HEK293 (cell line): Measurements from ENCODE around the gene HOXC11.

Experiments used
- CTCF ChIA-PET: fragments of 350-600 bp; formaldehyde crosslinking; extraction: SDS; loops from one replicate; lab custom pipeline; 2021; ENCODE audit warnings: antibody characterized with exemption; lab: Yijun Ruan, JAX
- POLR2A ChIA-PET: fragments of 300-600 bp; formaldehyde crosslinking; extraction: SDS; loops from one replicate; lab custom pipeline; 2020; ENCODE audit warnings: antibody characterized with exemption, inconsistent platforms; lab: Yijun Ruan, JAX
- H3K27ac ChIP-seq: fragments of 200-500 bp; sonication (Bioruptor generic); 2 replicates; pipeline ENCODE4 v1.5.1; 2014; ENCODE audit warnings: low read depth, low read length, control low read depth, inconsistent platforms; ENCODE audit errors: extremely low read depth
- H3K36me3 ChIP-seq, 2 experiments: fragments of 200-500 bp in 1 of 2; sonication (Bioruptor generic) in 1 of 2; 1 replicate in 1 of 2; 2 replicates in 1 of 2; pipeline ENCODE4 v1.5.1; 2014 to 2017; ENCODE audit warnings: inconsistent platforms in 2 of 2, low read length in 2 of 2; ENCODE audit not compliant: control insufficient read depth in 2 of 2, insufficient read depth in 1 of 2
- H3K4me1 ChIP-seq: fragments of 200-500 bp; sonication (Bioruptor generic); 2 replicates; pipeline ENCODE4 v1.5.1; 2014; ENCODE audit warnings: mild to moderate bottlenecking, low read length, inconsistent platforms; ENCODE audit not compliant: control insufficient read depth, insufficient read depth
- H3K4me3 ChIP-seq: 2 replicates; pipeline ENCODE4 v1.5.1; 2011; ENCODE audit warnings: low read depth, mild to moderate bottlenecking, control low read depth, low read length, moderate library complexity
- H3K9me3 ChIP-seq: fragments of 200-500 bp; sonication (Bioruptor generic); 2 replicates; pipeline ENCODE4 v1.5.1; 2014; ENCODE audit warnings: low read depth, low read length, inconsistent platforms; ENCODE audit not compliant: control insufficient read depth, insufficient read depth
- BCL11B ChIP-seq: fragments of 450-650 bp; formaldehyde crosslinking; IDR thresholded peaks from 2 replicates; pipeline ENCODE4 v1.5.1; 2016; ENCODE audit warnings: low read depth, missing biosample characterization, missing genetic modification characterization
- KLF1 ChIP-seq: fragments of 450-650 bp; formaldehyde crosslinking; IDR thresholded peaks from 2 replicates; pipeline ENCODE4 v1.5.1; 2016; ENCODE audit warnings: missing biosample characterization, missing genetic modification characterization
- OVOL3 ChIP-seq: fragments of 450-650 bp; formaldehyde crosslinking; IDR thresholded peaks from 2 replicates; pipeline ENCODE4 v1.5.1; 2016; ENCODE audit warnings: missing biosample characterization, missing genetic modification characterization
- SETDB1 ChIP-seq: IDR thresholded peaks from one replicate; pipeline ENCODE4 v1.6.1; 2017; ENCODE audit warnings: mild to moderate bottlenecking, low read length, moderate library complexity, mixed read lengths; ENCODE audit not compliant: insufficient read length
- SP7 ChIP-seq: fragments of 450-650 bp; formaldehyde crosslinking; IDR thresholded peaks from 2 replicates; pipeline ENCODE4 v1.5.1; 2016; ENCODE audit warnings: missing biosample characterization, missing genetic modification characterization
- ZEB2 ChIP-seq: fragments of 450-650 bp; formaldehyde crosslinking; IDR thresholded peaks from 2 replicates; pipeline ENCODE4 v1.5.1; 2016; ENCODE audit warnings: missing biosample characterization, missing genetic modification characterization
- ZFP69B ChIP-seq: fragments of 450-650 bp; formaldehyde crosslinking; IDR thresholded peaks from 2 replicates; pipeline ENCODE4 v1.5.1; 2016; ENCODE audit warnings: missing biosample characterization, missing genetic modification characterization
- ZNF112 ChIP-seq: fragments of 450-650 bp; formaldehyde crosslinking; IDR thresholded peaks from 2 replicates; pipeline ENCODE4 v1.5.0; 2017; ENCODE audit warnings: missing biosample characterization, missing genetic modification characterization
- ZNF184 ChIP-seq: fragments of 450-650 bp; IDR thresholded peaks from 2 replicates; pipeline ENCODE4 v1.5.1; 2018; ENCODE audit warnings: missing biosample characterization, mild to moderate bottlenecking, missing genetic modification characterization
- ZNF211 ChIP-seq: fragments of 450-650 bp; formaldehyde crosslinking; IDR thresholded peaks from 2 replicates; pipeline ENCODE4 v1.5.1; 2016; ENCODE audit warnings: low read depth, missing biosample characterization, missing genetic modification characterization
- ZNF529 ChIP-seq: fragments of 450-650 bp; formaldehyde crosslinking; IDR thresholded peaks from 2 replicates; pipeline ENCODE4 v1.5.1; 2017; ENCODE audit warnings: missing genetic modification characterization, missing biosample characterization; ENCODE audit not compliant: insufficient replicate concordance
- ZSCAN30 ChIP-seq: fragments of 450-650 bp; IDR thresholded peaks from 2 replicates; pipeline ENCODE4 v1.5.1; 2018; ENCODE audit warnings: missing biosample characterization, mild to moderate bottlenecking, missing genetic modification characterization, moderate library complexity
- TF ChIP-seq, protein P1 (sequence below): fragments of 450-650 bp; formaldehyde crosslinking; conservative IDR thresholded peaks from 2 replicates; pipeline ENCODE4 v1.5.1; 2016; ENCODE audit warnings: low read depth, missing biosample characterization, missing genetic modification characterization
- TF ChIP-seq, protein P2 (sequence below): fragments of 450-650 bp; formaldehyde crosslinking; IDR thresholded peaks from 2 replicates; pipeline ENCODE4 v1.5.1; 2016; ENCODE audit warnings: missing biosample characterization, missing genetic modification characterization
- TF ChIP-seq, protein P3 (sequence below): fragments of 450-650 bp; formaldehyde crosslinking; IDR thresholded peaks from 2 replicates; pipeline ENCODE4 v1.5.1; 2017; ENCODE audit warnings: missing biosample characterization, missing genetic modification characterization
- TF ChIP-seq, protein P4 (sequence below): fragments of 450-650 bp; formaldehyde crosslinking; IDR thresholded peaks from 2 replicates; pipeline ENCODE4 v1.5.1; 2016; ENCODE audit warnings: missing biosample characterization, missing genetic modification characterization, low read depth

The HOXC11 gene

DNA sequence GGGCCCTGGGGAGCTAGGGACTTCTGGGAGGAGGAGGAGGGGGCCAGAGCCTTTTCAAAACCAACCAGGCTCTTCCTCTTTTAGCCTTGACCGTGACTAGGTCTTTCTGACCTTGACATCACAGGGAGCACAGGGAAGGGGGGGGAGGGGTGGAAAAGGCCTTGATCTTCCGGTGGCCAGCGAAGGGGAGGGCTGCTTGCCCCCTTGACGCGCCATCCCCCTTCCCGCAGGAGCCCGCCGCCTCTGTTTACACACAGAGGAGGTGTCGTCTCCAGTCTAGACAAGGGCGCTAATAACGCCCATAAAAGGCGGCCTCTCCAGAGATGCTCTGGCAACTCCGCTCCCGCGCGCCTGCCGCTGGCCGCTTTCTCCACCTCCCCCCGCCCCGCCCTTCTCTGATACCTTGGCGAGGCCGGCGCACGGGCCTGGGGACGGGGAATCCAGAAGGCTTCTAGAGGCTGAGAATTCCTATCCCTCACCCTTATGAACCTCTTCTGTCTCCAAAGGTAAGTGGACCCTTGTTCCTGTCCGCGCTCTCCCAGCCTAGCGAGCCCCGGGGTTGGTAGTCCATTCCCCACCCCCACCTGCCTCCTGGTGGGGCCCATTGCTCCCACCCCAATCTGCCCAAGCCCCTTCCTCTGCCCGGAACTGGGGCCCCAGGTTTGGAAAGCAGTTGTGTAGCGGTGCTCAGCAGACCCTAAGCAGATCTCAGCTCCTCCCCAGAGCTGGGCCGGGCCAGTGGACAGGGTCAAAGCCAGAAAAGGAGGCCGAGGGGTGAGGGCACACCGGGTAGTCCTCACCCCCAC is 23.1 kb upstream of the HOXC11 start (continued):
- TF ChIP-seq, protein P1, sequence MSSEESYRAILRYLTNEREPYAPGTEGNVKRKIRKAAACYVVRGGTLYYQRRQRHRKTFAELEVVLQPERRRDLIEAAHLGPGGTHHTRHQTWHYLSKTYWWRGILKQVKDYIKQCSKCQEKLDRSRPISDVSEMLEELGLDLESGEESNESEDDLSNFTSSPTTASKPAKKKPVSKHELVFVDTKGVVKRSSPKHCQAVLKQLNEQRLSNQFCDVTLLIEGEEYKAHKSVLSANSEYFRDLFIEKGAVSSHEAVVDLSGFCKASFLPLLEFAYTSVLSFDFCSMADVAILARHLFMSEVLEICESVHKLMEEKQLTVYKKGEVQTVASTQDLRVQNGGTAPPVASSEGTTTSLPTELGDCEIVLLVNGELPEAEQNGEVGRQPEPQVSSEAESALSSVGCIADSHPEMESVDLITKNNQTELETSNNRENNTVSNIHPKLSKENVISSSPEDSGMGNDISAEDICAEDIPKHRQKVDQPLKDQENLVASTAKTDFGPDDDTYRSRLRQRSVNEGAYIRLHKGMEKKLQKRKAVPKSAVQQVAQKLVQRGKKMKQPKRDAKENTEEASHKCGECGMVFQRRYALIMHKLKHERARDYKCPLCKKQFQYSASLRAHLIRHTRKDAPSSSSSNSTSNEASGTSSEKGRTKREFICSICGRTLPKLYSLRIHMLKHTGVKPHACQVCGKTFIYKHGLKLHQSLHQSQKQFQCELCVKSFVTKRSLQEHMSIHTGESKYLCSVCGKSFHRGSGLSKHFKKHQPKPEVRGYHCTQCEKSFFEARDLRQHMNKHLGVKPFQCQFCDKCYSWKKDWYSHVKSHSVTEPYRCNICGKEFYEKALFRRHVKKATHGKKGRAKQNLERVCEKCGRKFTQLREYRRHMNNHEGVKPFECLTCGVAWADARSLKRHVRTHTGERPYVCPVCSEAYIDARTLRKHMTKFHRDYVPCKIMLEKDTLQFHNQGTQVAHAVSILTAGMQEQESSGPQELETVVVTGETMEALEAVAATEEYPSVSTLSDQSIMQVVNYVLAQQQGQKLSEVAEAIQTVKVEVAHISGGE (tag by site-specific recombination) = no peak
- no peak for TF ChIP-seq ZSCAN30 (tag by site-specific recombination)

DNA sequence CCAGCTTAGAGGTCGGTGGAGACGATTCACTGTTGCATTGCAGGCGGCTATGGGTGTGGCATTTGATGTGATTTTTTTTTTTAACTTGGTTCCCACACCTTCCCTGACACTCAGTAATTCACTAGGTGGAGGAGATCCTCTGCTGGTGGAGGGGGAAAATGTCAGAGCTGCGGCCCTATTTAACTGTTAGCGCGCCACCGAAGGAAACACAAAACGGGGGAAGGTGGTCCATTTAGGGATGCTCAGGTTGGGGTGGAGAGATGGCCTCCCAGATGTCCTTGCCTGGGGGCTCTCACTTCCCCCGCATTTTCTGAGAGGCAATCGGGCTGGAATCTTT is 22.5 kb upstream of the HOXC11 start:
- POLR2A ChIA-PET = no interaction called here
- TF ChIP-seq ZNF211 (tag by site-specific recombination) = no peak
- TF ChIP-seq, protein P2, sequence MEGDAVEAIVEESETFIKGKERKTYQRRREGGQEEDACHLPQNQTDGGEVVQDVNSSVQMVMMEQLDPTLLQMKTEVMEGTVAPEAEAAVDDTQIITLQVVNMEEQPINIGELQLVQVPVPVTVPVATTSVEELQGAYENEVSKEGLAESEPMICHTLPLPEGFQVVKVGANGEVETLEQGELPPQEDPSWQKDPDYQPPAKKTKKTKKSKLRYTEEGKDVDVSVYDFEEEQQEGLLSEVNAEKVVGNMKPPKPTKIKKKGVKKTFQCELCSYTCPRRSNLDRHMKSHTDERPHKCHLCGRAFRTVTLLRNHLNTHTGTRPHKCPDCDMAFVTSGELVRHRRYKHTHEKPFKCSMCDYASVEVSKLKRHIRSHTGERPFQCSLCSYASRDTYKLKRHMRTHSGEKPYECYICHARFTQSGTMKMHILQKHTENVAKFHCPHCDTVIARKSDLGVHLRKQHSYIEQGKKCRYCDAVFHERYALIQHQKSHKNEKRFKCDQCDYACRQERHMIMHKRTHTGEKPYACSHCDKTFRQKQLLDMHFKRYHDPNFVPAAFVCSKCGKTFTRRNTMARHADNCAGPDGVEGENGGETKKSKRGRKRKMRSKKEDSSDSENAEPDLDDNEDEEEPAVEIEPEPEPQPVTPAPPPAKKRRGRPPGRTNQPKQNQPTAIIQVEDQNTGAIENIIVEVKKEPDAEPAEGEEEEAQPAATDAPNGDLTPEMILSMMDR (tag by site-specific recombination) = 0 out of 2 replicates have a peak, but pooled peaks have one; percentile 10
- Histone ChIP-seq H3K4me1 (peaks cover 5% of the 10 kb centered on the region; the same call in 1 of the 2 replicates), H3K27ac (no peak overlapping the region), H3K4me3 (no peak overlapping the region), H3K9me3 (no peaks in the 10 kb centered on the region), H3K36me3 (peaks cover 0 to 9% of the 10 kb centered on the region in 2 experiments; a peak in 1 of 3 replicates)
- CTCF ChIA-PET = interaction anchor here (1.0 kb wide), 1 partner anchor 10 kb away, joined by 4 read pairs; no protein-coding TSS in a partner anchor

DNA sequence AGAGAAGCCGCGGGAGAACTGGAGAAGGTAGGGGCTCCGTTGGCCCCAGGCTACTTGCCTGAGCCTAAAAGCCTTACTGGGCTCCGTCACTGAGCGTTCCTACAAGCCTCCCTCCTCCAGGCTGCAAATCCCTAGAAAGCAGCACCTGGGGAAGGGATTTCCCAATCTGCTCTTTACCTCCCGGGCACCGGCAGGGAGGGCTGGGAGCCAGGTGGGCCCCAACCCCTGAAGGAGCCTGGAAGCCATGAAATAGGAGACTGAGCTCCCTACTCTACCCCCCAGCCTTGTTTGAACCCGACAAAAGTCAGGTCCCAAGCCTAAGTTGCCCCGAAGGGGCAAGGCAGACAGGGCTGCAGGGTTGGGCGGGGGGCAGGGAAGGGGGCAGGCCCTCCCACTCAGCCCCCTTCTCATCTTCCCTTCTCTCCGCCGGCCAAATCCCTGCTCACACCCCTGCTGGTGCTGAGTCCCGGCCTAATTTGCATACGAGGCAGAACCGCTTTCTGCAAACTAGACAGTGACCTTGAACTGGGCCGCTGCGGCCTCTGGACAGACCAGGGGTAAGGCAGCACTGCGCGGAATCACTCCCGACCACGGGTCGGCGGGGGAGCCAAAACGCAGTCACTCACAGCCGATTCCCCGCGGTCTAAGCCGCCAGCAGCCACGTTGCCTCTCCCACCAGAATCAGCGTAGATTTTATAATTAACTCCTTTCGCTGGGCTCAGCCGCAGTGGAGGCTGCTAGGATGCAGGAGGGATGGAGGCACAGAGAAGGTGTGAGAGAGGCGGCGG is 21.9 kb upstream of the HOXC11 start:
- Histone ChIP-seq H3K36me3 (peaks cover 0 to 3% of the 10 kb centered on the region in 2 experiments; a peak in 1 of 3 replicates), H3K4me1 (peaks cover 5% of the 10 kb centered on the region; the same call in 1 of the 2 replicates), H3K9me3 (no peaks in the 10 kb centered on the region), H3K27ac (no peak overlapping the region), H3K4me3 (no peak overlapping the region)
- CTCF ChIA-PET = no interaction called here
- POLR2A ChIA-PET = no interaction called here
- TF ChIP-seq, protein P3, sequence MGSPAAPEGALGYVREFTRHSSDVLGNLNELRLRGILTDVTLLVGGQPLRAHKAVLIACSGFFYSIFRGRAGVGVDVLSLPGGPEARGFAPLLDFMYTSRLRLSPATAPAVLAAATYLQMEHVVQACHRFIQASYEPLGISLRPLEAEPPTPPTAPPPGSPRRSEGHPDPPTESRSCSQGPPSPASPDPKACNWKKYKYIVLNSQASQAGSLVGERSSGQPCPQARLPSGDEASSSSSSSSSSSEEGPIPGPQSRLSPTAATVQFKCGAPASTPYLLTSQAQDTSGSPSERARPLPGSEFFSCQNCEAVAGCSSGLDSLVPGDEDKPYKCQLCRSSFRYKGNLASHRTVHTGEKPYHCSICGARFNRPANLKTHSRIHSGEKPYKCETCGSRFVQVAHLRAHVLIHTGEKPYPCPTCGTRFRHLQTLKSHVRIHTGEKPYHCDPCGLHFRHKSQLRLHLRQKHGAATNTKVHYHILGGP (tag by site-specific recombination) = peak; percentile 57
- no peak for TF ChIP-seq ZFP69B

DNA sequence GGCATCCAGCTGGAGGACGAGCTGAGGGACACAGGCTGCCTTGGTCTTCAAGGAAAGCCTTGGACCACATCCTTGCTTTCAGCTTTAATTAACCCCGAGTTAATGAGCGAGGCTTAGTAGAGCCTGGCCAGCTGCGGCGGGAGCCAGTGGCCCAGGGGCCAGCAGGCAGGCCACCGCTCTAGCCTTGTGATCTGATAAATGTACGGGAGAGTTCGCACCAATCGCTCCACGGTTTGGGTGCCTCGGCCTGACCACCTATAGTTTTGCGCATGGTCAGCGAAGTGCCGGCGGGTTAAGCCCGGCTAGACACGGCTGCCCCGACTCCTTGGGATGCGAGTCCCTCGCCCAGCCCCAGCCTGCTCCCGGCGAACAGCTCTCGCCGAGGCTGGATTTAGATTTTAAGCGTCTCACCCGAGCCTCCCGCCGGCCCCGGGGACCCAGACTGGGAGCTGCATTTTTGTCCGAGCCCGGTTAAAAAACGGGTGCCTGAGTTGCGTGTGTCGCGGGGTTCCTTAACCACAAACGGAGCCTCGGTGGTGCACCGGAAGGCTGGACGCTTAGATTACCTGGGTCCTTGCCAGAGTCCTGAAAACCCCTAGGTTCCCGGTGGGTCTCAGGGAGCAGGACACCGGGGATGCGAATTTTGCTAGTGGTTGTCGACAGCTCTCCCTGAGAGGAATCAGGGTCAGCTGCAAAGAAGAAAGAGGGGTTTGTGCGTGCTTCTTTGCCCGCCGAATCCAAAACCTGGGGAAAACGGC is 21.2 kb upstream of the HOXC11 start:
- no peaks in the 10 kb centered on the region for H3K36me3 ChIP-seq
- H3K4me3 ChIP-seq = no peak overlapping the region
- no peak overlapping the region for H3K27ac ChIP-seq
- POLR2A ChIA-PET = no interaction called here
- H3K9me3 ChIP-seq = no peaks in the 10 kb centered on the region
- CTCF ChIA-PET = interaction anchor here (0.6 to 1.3 kb wide), 7 partner anchors 11 to 263 kb away, joined by 3 to 4 read pairs (median 3); no protein-coding TSS in a partner anchor
- peaks cover 5% of the 10 kb centered on the region; the same call in 1 of the 2 replicates for H3K4me1 ChIP-seq
- no peak for TF ChIP-seq ZEB2
- TF ChIP-seq KLF1 (tag by site-specific recombination) = no peak
- TF ChIP-seq, protein P4, sequence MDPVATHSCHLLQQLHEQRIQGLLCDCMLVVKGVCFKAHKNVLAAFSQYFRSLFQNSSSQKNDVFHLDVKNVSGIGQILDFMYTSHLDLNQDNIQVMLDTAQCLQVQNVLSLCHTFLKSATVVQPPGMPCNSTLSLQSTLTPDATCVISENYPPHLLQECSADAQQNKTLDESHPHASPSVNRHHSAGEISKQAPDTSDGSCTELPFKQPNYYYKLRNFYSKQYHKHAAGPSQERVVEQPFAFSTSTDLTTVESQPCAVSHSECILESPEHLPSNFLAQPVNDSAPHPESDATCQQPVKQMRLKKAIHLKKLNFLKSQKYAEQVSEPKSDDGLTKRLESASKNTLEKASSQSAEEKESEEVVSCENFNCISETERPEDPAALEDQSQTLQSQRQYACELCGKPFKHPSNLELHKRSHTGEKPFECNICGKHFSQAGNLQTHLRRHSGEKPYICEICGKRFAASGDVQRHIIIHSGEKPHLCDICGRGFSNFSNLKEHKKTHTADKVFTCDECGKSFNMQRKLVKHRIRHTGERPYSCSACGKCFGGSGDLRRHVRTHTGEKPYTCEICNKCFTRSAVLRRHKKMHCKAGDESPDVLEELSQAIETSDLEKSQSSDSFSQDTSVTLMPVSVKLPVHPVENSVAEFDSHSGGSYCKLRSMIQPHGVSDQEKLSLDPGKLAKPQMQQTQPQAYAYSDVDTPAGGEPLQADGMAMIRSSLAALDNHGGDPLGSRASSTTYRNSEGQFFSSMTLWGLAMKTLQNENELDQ (tag by site-specific recombination) = no peak
- TF ChIP-seq ZNF529 = no peak
- no peak for TF ChIP-seq BCL11B (tag by site-specific recombination)
- no peak for TF ChIP-seq OVOL3 (tag by site-specific recombination)
- no peak for TF ChIP-seq SETDB1
- TF ChIP-seq SP7 (tag by site-specific recombination) = no peak
- no peak for TF ChIP-seq ZNF112 (tag by site-specific recombination)
- no peak for TF ChIP-seq ZNF184 (tag by site-specific recombination)
